ENCODE data around the gene OR52R1.

DNA sequence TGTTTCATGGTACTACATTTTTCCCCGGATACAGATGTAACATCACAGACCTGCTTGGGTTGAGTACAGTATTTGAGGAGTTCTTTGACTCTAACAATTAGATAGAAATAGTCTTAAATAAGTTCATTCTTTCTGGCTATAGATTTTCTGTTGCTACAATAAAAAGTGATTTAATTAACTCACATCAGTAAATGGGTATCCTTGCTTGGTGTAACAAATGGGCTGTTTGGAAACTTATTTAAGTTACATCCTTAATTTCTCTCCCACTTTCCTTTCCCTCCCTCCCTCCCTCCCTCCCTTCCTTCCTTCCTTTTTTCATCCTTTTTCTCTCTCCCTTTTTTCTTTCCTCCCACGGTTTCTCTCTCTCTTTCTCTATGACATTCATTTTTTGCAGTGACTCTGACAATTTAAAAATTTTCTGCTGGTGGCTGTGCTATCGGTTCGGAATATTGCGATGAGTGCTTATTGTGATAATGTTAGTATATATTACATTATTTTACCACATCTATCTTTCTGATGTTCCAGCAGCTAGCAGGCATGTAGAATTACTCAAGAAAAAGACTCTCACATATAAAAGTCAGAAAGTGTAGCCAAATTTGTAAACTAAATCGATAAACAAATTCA is 37.6 kb downstream of the OR52R1 start:
- TF ChIP-seq, protein P1, sequence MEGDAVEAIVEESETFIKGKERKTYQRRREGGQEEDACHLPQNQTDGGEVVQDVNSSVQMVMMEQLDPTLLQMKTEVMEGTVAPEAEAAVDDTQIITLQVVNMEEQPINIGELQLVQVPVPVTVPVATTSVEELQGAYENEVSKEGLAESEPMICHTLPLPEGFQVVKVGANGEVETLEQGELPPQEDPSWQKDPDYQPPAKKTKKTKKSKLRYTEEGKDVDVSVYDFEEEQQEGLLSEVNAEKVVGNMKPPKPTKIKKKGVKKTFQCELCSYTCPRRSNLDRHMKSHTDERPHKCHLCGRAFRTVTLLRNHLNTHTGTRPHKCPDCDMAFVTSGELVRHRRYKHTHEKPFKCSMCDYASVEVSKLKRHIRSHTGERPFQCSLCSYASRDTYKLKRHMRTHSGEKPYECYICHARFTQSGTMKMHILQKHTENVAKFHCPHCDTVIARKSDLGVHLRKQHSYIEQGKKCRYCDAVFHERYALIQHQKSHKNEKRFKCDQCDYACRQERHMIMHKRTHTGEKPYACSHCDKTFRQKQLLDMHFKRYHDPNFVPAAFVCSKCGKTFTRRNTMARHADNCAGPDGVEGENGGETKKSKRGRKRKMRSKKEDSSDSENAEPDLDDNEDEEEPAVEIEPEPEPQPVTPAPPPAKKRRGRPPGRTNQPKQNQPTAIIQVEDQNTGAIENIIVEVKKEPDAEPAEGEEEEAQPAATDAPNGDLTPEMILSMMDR (IDR thresholded peaks at IDR 0.05) = no peak
- no peak for TF ChIP-seq POLR2A (IDR thresholded peaks at IDR 0.05)

All from uterus (tissue), 2 donors.